Colonic mucosa (tissue), 4 donors: Measurements from ENCODE around the gene SMCR8. TPM values are rescaled to one million over a fixed set of nuclear protein-coding genes. Genes with fewer than 3 reads are reported as not detected.

Source experiments
- DNase-seq: peaks from one replicate; pipeline ENCODE4 v3.0.0-alpha.2; 2020
- H3K27ac ChIP-seq: fragments of 200-600 bp; one replicate; pipeline ENCODE4 v1.8.0; 2021
- H3K27me3 ChIP-seq: fragments of 200-600 bp; one replicate; pipeline ENCODE4 v1.8.0; 2021
- H3K36me3 ChIP-seq: fragments of 200-600 bp; one replicate; pipeline ENCODE4 v1.8.0; 2021
- H3K4me1 ChIP-seq: fragments of 200-600 bp; one replicate; pipeline ENCODE4 v1.8.0; 2021; ENCODE audit warnings: mild to moderate bottlenecking
- H3K4me3 ChIP-seq: fragments of 200-600 bp; one replicate; pipeline ENCODE4 v1.8.0; 2021
- H3K9ac ChIP-seq, 2 donors: one replicate each; pipeline ENCODE4 v1.7.0; 2013; ENCODE audit warnings: control low read depth in 2 of 2, low read depth in 2 of 2, low read length in 2 of 2
- H3K9me3 ChIP-seq: fragments of 200-600 bp; one replicate; pipeline ENCODE4 v1.8.0; 2021
- CTCF ChIP-seq: fragments of 200-600 bp; IDR thresholded peaks from one replicate; pipeline ENCODE4 v1.8.0; 2022; ENCODE audit warnings: antibody characterized with exemption, mild to moderate bottlenecking
- intact Hi-C: fragments of 100-400 bp; cut with DNase I; formaldehyde crosslinking; loops from one replicate; pipeline ENCODE4 v1.14.1; 2022
- total RNA-seq, 2 donors: library from RNA; stranded (reverse); fragmentation: NEBNext Ultra II Directional in 1 of 2; extraction: Animal tissue kit (Norgen Biotek cat#: 25700) in 1 of 2; gene quantifications; one replicate each; pipeline ENCODE4 v1.2.1, GENCODE V29; 2021
- donor health status: healthy.
- donor health status: DM: no; HTN: no; CAD: no.
- donor health status: DM: no; HTN: no; CAD: no.

SMCR8 gene
- total RNA-seq, 2 donors from 2014 or later = 20.5 to 21.4 TPM

- no peaks in the 10 kb centered on the region for H3K4me1 ChIP-seq
- no peaks in the 10 kb centered on the region for H3K36me3 ChIP-seq
- TF ChIP-seq CTCF = no peak
These were observed 28.9 kb downstream of the SMCR8 start for GRCh38 chr17:18344021-18344420.

GRCh38 chr17:18353541-18353940 is 38.4 kb downstream of the SMCR8 start:
- Histone ChIP-seq H3K27me3 (no peaks in the 10 kb centered on the region), H3K9me3 (no peaks in the 10 kb centered on the region), H3K4me3 (no peak overlapping the region), H3K9ac (no peak overlapping the region), H3K27ac (no peak overlapping the region), H3K36me3 (no peaks in the 10 kb centered on the region), H3K4me1 (no peaks in the 10 kb centered on the region)
- no peak for TF ChIP-seq CTCF
- no peak for DNase-seq
- intact Hi-C loops = no loop called here

More at GRCh38 chr17:18344021-18344420, 28.9 kb downstream of the SMCR8 start:
- Histone ChIP-seq H3K27ac (no peak overlapping the region), H3K27me3 (no peaks in the 10 kb centered on the region), H3K9ac (no peak overlapping the region), H3K4me3 (no peak overlapping the region), H3K9me3 (no peaks in the 10 kb centered on the region)
- no peak for DNase-seq
- intact Hi-C loops = no loop called here

- intact Hi-C loops = no loop called here
- Histone ChIP-seq H3K27me3 (no peaks in the 10 kb centered on the region), H3K9me3 (no peaks in the 10 kb centered on the region), H3K4me1 (no peaks in the 10 kb centered on the region), H3K36me3 (no peaks in the 10 kb centered on the region), H3K9ac (no peak overlapping the region), H3K27ac (no peak overlapping the region), H3K4me3 (no peak overlapping the region)
- peak; percentile 40 for DNase-seq
- no peak for TF ChIP-seq CTCF
These were observed 41.5 kb downstream of the SMCR8 start for GRCh38 chr17:18356624-18357023.

- intact Hi-C loops = no loop called here
These were observed 45.4 kb downstream of the SMCR8 start for GRCh38 chr17:18360518-18360917.

GRCh38 chr17:18361837-18362697 is 47.0 kb downstream of the SMCR8 start:
- TF ChIP-seq CTCF = no peak
- peak overlapping the region; percentile 38 for H3K27ac ChIP-seq
- H3K9me3 ChIP-seq = no peaks in the 10 kb centered on the region
- H3K27me3 ChIP-seq = no peaks in the 10 kb centered on the region
- DNase-seq = no peak
- no peaks in the 10 kb centered on the region for H3K4me1 ChIP-seq
- intact Hi-C loops = no loop called here
- peak overlapping the region; percentile 91 for H3K4me3 ChIP-seq
- no peaks in the 10 kb centered on the region for H3K36me3 ChIP-seq
- peak overlapping the region; percentile 75 to 84 for H3K9ac ChIP-seq

More at GRCh38 chr17:18360518-18360917, 45.4 kb downstream of the SMCR8 start:
- no peak for DNase-seq
- no peak for TF ChIP-seq CTCF
- Histone ChIP-seq H3K9ac (no peak overlapping the region), H3K4me1 (no peaks in the 10 kb centered on the region), H3K27me3 (no peaks in the 10 kb centered on the region), H3K27ac (no peak overlapping the region), H3K36me3 (no peaks in the 10 kb centered on the region), H3K4me3 (no peak overlapping the region), H3K9me3 (no peaks in the 10 kb centered on the region)
